Suprapubic skin (tissue), 4 donors: ENCODE results near the gene INPP1.

Experiments
- EP300 ChIP-seq: sonication (generic); formaldehyde crosslinking; IDR thresholded peaks from one replicate; pipeline ENCODE4 v1.6.1; 2017; ENCODE audit warnings: antibody characterized with exemption
- POLR2A ChIP-seq, 2 donors: fragments of 450-650 bp; IDR thresholded peaks; one replicate each; pipeline ENCODE4 v1.6.1; 2017; ENCODE audit warnings: antibody characterized with exemption in 2 of 2, mild to moderate bottlenecking in 2 of 2, moderate library complexity in 2 of 2
- POLR2AphosphoS5 ChIP-seq, 3 donors: sonication (generic); formaldehyde crosslinking; IDR thresholded peaks; one replicate each; pipeline ENCODE4 v1.6.1; 2017; ENCODE audit warnings: antibody characterized with exemption in 3 of 3
- TF ChIP-seq, protein P1 (sequence below), 2 donors: fragments of 200-600 bp in 1 of 2; fragments of 450-650 bp in 1 of 2; sonication (generic) in 1 of 2; IDR thresholded peaks; one replicate each; pipeline ENCODE4 v1.5.1; 2016 to 2019; ENCODE audit warnings: antibody characterized with exemption in 2 of 2, mild to moderate bottlenecking in 1 of 2, moderate library complexity in 1 of 2

DNA sequence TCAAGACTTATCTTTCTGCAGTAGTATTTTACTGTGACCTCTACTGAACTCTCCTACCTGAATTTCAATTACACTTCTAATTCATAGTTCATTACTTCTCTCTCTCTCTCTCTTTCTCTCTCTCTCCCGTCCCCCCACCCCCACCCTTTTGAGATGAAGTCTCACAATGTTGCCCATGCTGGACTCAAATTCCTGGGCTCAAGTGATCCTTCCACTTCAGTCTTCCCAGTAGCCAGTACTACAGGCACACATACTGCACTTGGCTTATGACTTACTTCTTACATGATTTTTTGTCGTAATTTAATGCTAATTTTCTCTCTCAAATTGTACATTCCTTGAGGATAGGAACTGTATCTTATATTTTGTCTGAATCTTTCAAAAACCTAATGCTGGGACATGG lies 17.8 kb upstream of the INPP1 start:
- TF ChIP-seq, protein P1, sequence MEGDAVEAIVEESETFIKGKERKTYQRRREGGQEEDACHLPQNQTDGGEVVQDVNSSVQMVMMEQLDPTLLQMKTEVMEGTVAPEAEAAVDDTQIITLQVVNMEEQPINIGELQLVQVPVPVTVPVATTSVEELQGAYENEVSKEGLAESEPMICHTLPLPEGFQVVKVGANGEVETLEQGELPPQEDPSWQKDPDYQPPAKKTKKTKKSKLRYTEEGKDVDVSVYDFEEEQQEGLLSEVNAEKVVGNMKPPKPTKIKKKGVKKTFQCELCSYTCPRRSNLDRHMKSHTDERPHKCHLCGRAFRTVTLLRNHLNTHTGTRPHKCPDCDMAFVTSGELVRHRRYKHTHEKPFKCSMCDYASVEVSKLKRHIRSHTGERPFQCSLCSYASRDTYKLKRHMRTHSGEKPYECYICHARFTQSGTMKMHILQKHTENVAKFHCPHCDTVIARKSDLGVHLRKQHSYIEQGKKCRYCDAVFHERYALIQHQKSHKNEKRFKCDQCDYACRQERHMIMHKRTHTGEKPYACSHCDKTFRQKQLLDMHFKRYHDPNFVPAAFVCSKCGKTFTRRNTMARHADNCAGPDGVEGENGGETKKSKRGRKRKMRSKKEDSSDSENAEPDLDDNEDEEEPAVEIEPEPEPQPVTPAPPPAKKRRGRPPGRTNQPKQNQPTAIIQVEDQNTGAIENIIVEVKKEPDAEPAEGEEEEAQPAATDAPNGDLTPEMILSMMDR (IDR thresholded peaks at IDR 0.05), result no peak
- TF ChIP-seq POLR2AphosphoS5 (IDR thresholded peaks at IDR 0.05), result no peak
- TF ChIP-seq POLR2A (IDR thresholded peaks at IDR 0.05), result no peak
- no peak for TF ChIP-seq EP300
